ENCODE data around the gene GATD1. TPM values are rescaled to one million over a fixed set of nuclear protein-coding genes. Genes with fewer than 3 reads are reported as not detected.

GATD1 gene
- total and polyA plus RNA-seq, 10 of the 15 experiments (the other 5 are each of a cell fraction or from before 2014, with no cell fraction given), result 1.2 to 92.6 (median 22.3) TPM

DNA sequence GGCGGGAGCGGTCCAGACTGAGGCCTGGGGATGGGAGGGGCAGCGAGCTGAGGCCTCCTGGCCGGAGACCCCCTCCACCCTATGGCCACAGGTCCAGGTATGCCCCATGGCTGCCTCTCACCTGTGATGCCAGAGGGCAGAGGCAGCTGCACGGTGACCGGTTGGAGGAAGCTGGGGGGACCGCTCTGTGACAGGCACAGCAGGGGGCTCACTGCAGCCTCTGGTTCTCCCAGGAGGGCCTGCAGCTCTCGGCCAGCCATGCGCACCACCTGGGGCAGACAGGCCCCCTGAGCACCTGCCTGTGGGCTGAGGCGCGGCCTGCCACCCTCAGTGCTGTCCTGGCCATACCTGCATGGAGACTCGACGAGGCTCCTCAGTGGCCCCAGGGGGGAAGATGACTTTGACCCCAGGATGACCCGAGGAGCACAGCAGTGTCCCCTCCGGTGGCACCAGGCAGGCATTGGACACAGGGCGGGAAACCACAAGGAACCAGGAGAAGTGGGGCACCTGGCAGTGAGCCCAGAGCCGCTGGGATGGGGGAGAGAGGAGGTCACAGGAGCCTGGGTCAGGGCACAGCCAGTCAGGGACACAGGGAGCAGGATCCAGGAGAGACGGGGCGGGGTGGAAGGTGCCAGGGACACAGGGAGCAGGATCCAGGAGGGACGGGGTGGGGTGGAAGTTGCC, 24.0 kb upstream of the GATD1 start:
- SMC1A ChIA-PET (ENCODE audit: uncharacterized antibody, unreplicated experiment), result no interaction called here

DNA sequence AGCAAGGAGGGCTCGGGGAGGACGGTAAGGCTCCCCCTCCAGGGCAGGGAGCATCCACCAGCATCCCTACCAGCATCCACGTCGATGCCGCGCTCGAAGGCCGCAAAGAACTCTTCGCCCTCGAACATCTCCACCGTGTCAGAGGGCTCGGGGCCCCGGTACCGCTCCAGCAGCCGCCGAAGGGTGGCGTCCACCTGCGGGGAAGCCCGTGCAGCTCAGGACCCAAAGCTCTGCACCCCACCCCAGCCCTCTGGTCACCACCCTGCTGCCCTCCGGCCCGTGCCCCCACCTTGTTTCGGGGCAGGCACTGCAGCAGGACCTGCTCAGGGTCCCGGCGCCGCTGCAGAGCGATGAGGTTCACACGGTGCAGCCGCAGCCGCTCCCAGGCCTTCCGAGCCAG, 23.2 kb upstream of the GATD1 start:
- in situ Hi-C loops (cut with MboI), result loop anchor here (25.0 kb wide), 1 partner anchor 1587 kb away; the partner anchor contains the start of gene CD81
- TF ChIP-seq, protein P1, sequence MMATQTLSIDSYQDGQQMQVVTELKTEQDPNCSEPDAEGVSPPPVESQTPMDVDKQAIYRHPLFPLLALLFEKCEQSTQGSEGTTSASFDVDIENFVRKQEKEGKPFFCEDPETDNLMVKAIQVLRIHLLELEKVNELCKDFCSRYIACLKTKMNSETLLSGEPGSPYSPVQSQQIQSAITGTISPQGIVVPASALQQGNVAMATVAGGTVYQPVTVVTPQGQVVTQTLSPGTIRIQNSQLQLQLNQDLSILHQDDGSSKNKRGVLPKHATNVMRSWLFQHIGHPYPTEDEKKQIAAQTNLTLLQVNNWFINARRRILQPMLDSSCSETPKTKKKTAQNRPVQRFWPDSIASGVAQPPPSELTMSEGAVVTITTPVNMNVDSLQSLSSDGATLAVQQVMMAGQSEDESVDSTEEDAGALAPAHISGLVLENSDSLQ (IDR thresholded peaks at IDR 0.05), result no peak
- TF ChIP-seq ZSCAN29 (IDR thresholded peaks at IDR 0.05) (no peak), SPI1 (IDR thresholded peaks at IDR 0.05; ENCODE audit: borderline replicate concordance, insufficient read depth, low read depth, low read length) (no peak), RB1 (IDR thresholded peaks at IDR 0.05; ENCODE audit: borderline replicate concordance) (no peak), EGR1 (IDR thresholded peaks at IDR 0.05; ENCODE audit: borderline replicate concordance in 1 of 2, low read depth in 2 of 2, low read length in 2 of 2) (no peak), KAT2A (conservative IDR thresholded peaks at IDR 0.05; ENCODE audit: control insufficient read depth, low read depth, low read length) (no peak), SMARCA5 (IDR thresholded peaks at IDR 0.05) (no peak), PML (IDR thresholded peaks at IDR 0.05; ENCODE audit: low read length) (no peak), NFIC (IDR thresholded peaks at IDR 0.05; ENCODE audit: low read depth, low read length) (no peak), POLR2AphosphoS2 (IDR thresholded peaks at IDR 0.05; ENCODE audit: low read depth, low read length) (no peak), TBL1XR1 (IDR thresholded peaks at IDR 0.05; ENCODE audit: low read depth, low read length) (no peak), FOS (IDR thresholded peaks at IDR 0.05; ENCODE audit: borderline replicate concordance, extremely low read depth, insufficient read length) (no peak), RUNX3 (IDR thresholded peaks at IDR 0.05; ENCODE audit: low read length) (no peak)
- intact Hi-C loops (cut with micrococcal nuclease; ENCODE audit: unreplicated experiment), result no loop called here
- no peaks in the 10 kb centered on the region for H3K27me3 ChIP-seq (replicated peaks in 1 of 2; ENCODE audit: control insufficient read depth in 2 of 2, insufficient read depth in 2 of 2, low read length in 1 of 2)
- FAIRE-seq (no peak), ATAC-seq (no peak), DNase-seq (ENCODE audit: low read depth, low spot score) (no peak)
- H3K9me3 ChIP-seq (replicated peaks; ENCODE audit: control insufficient read depth, insufficient read depth, low read length), result no peaks in the 10 kb centered on the region
- no peak overlapping the region for H3K4me2 ChIP-seq (ENCODE audit: control insufficient read depth, insufficient read depth)
- H3K9ac ChIP-seq (ENCODE audit: control insufficient read depth, insufficient read depth, low read length), result no peak overlapping the region
- ChIA-PET SMC1A (ENCODE audit: uncharacterized antibody, unreplicated experiment) (no interaction called here), CTCF (no interaction called here), POLR2A (no interaction called here), RAD21 (ENCODE audit: unreplicated experiment) (no interaction called here)
- no peak overlapping the region for H3K27ac ChIP-seq (ENCODE audit: control insufficient read depth, insufficient read depth)
- H4K20me1 ChIP-seq (ENCODE audit: control insufficient read depth, insufficient read depth), result no peaks in the 10 kb centered on the region
- no TSS peak for BruUV-seq (replicated peaks)
- H3K79me2 ChIP-seq (ENCODE audit: control insufficient read depth, insufficient read depth, low read length), result peaks cover 33% of the 10 kb centered on the region
- H2AFZ ChIP-seq (ENCODE audit: control insufficient read depth, low read depth, low read length), result no peak overlapping the region
- WGBS (ENCODE audit: insufficient coverage, insufficient replicate concordance, low lambda C conversion rate, missing lambda C conversion rate), result 95% methylated on average over 30 of the region's 30 CpGs
- H3K4me1 ChIP-seq (ENCODE audit: control insufficient read depth, insufficient read depth, low read length), result peaks cover 21% of the 10 kb centered on the region
- no peak overlapping the region for H3K4me3 ChIP-seq
- peaks cover 0 to 10% of the 10 kb centered on the region in 2 experiments; a peak in 2 of 4 replicates for H3K36me3 ChIP-seq (ENCODE audit: control insufficient read depth in 2 of 2, insufficient read depth in 2 of 2, low read length in 1 of 2)

More for the DNA sequence above, 24.0 kb upstream of the GATD1 start:
- FAIRE-seq (no peak), DNase-seq (ENCODE audit: low read depth, low spot score) (no peak), ATAC-seq (no peak)
- no peak overlapping the region for H2AFZ ChIP-seq (ENCODE audit: control insufficient read depth, low read depth, low read length)
- H3K79me2 ChIP-seq (ENCODE audit: control insufficient read depth, insufficient read depth, low read length), result peaks cover 27% of the 10 kb centered on the region
- ChIA-PET CTCF (no interaction called here), RAD21 (ENCODE audit: unreplicated experiment) (no interaction called here), POLR2A (interaction anchor here (0.5 kb wide), 1 partner anchor 109 kb away, joined by 3 read pairs; no protein-coding TSS in a partner anchor)
- peaks cover 0 to 10% of the 10 kb centered on the region in 2 experiments; a peak in 2 of 4 replicates for H3K36me3 ChIP-seq (ENCODE audit: control insufficient read depth in 2 of 2, insufficient read depth in 2 of 2, low read length in 1 of 2)
- no peak overlapping the region for H3K27ac ChIP-seq (ENCODE audit: control insufficient read depth, insufficient read depth)
- H3K4me1 ChIP-seq (ENCODE audit: control insufficient read depth, insufficient read depth, low read length), result peaks cover 20% of the 10 kb centered on the region
- H3K9ac ChIP-seq (ENCODE audit: control insufficient read depth, insufficient read depth, low read length), result no peak overlapping the region
- H3K9me3 ChIP-seq (replicated peaks; ENCODE audit: control insufficient read depth, insufficient read depth, low read length), result no peaks in the 10 kb centered on the region
- H4K20me1 ChIP-seq (ENCODE audit: control insufficient read depth, insufficient read depth), result no peaks in the 10 kb centered on the region
- in situ Hi-C loops (cut with MboI) (loop anchor here (25.0 kb wide), 1 partner anchor 1586 kb away; the partner anchor contains the start of gene CD81), intact Hi-C loops (cut with micrococcal nuclease; ENCODE audit: unreplicated experiment) (no loop called here)
- WGBS (ENCODE audit: insufficient coverage, insufficient replicate concordance, low lambda C conversion rate, missing lambda C conversion rate), result 88% methylated on average over 19 of the region's 20 CpGs
- BruUV-seq (replicated peaks), result no TSS peak
- no peaks in the 10 kb centered on the region for H3K27me3 ChIP-seq (replicated peaks in 1 of 2; ENCODE audit: control insufficient read depth in 2 of 2, insufficient read depth in 2 of 2, low read length in 1 of 2)
- H3K4me2 ChIP-seq (ENCODE audit: control insufficient read depth, insufficient read depth), result no peak overlapping the region
- H3K4me3 ChIP-seq, result no peak overlapping the region
- no peak for TF ChIP-seq HCFC1 (IDR thresholded peaks at IDR 0.05; ENCODE audit: low read length)
- TF ChIP-seq MXI1 (IDR thresholded peaks at IDR 0.05; ENCODE audit: low read depth, low read length), result no peak
- TF ChIP-seq POLR2A (IDR thresholded peaks at IDR 0.05; ENCODE audit: low read depth, low read length), result peak; percentile 4

Measured in GM12878 (cell line).